Ectodermal cell (in vitro differentiated cells): Measurements from ENCODE around the gene CDK18.
A peak's percentile ranks its signal among the peaks of the same experiment; 100 is the strongest.

ENCODE experiments used
- H3K27ac ChIP-seq: 2 replicates; pipeline ENCODE4 v1.7.0; 2013; ENCODE audit warnings: mild to moderate bottlenecking, low read depth, low read length; ENCODE audit not compliant: insufficient read depth, poor library complexity, severe bottlenecking
- H3K27me3 ChIP-seq: 2 replicates; pipeline ENCODE4 v1.7.0; 2013; ENCODE audit warnings: mild to moderate bottlenecking, low read length; ENCODE audit not compliant: insufficient read depth, control insufficient read depth, poor library complexity, severe bottlenecking
- H3K36me3 ChIP-seq: one replicate; pipeline ENCODE4 v1.7.0; 2013; ENCODE audit warnings: low read length; ENCODE audit not compliant: control insufficient read depth, insufficient read depth
- H3K4me1 ChIP-seq: one replicate; pipeline ENCODE4 v1.7.0; 2013; ENCODE audit warnings: low read length; ENCODE audit not compliant: control insufficient read depth, insufficient read depth
- H3K4me3 ChIP-seq: 2 replicates; pipeline ENCODE4 v1.7.0; 2013; ENCODE audit warnings: low read depth, low read length, control low read depth; ENCODE audit not compliant: insufficient read depth
- H3K9me3 ChIP-seq: 2 replicates; pipeline ENCODE4 v1.7.0; 2013; ENCODE audit warnings: mild to moderate bottlenecking, low read length, moderate library complexity; ENCODE audit not compliant: control insufficient read depth
- WGBS, 2 experiments: methylation state at CpG; one replicate each; pipeline ENCODE4 v1.1.7; 2013; ENCODE audit warnings: missing lambda C conversion rate in 2 of 2; 5-methylcytosine and 5-hydroxymethylcytosine counted together

The CDK18 gene

GRCh38 chr1:205554026-205554811 lies 49.8 kb downstream of the CDK18 start:
- H3K36me3 ChIP-seq, result no peaks in the 10 kb centered on the region
- 93 to 96% methylated on average over 2 to 3 of the region's 3 CpGs for WGBS, 2 experiments
- H3K27ac ChIP-seq, result no peak overlapping the region
- H3K4me1 ChIP-seq, result no peaks in the 10 kb centered on the region
- H3K4me3 ChIP-seq, result no peak overlapping the region
- H3K27me3 ChIP-seq, result no peaks in the 10 kb centered on the region
- peaks cover 3% of the 10 kb centered on the region for H3K9me3 ChIP-seq

- WGBS, 2 experiments, result no CpG with 5 or more reads among the region's 1 CpG
- H3K27ac ChIP-seq, result no peak overlapping the region
- H3K4me3 ChIP-seq, result no peak overlapping the region
- H3K4me1 ChIP-seq, result no peaks in the 10 kb centered on the region
- H3K27me3 ChIP-seq, result peaks cover 14% of the 10 kb centered on the region
- no peaks in the 10 kb centered on the region for H3K36me3 ChIP-seq
- H3K9me3 ChIP-seq, result peaks cover 2% of the 10 kb centered on the region
Observed at GRCh38 chr1:205561501-205562203, 57.2 kb downstream of the CDK18 start.

GRCh38 chr1:205563927-205564441 lies 59.5 kb downstream of the CDK18 start:
- WGBS, 2 experiments, result 73 to 78% methylated on average over 5 of the region's 5 CpGs
- H3K36me3 ChIP-seq, result no peaks in the 10 kb centered on the region
- H3K9me3 ChIP-seq, result peaks cover 2% of the 10 kb centered on the region
- peaks cover 37% of the 10 kb centered on the region for H3K27me3 ChIP-seq
- no peaks in the 10 kb centered on the region for H3K4me1 ChIP-seq
- H3K4me3 ChIP-seq, result no peak overlapping the region
- no peak overlapping the region for H3K27ac ChIP-seq

- WGBS, 2 experiments, result 73 to 79% methylated on average over 3 of the region's 3 CpGs
- H3K4me1 ChIP-seq, result peaks cover 10% of the 10 kb centered on the region
- no peak overlapping the region for H3K27ac ChIP-seq
- H3K9me3 ChIP-seq, result peaks cover 2% of the 10 kb centered on the region
- no peaks in the 10 kb centered on the region for H3K36me3 ChIP-seq
- no peak overlapping the region for H3K4me3 ChIP-seq
- peaks cover 56% of the 10 kb centered on the region for H3K27me3 ChIP-seq
Observed at GRCh38 chr1:205565799-205566198, 61.3 kb downstream of the CDK18 start.

GRCh38 chr1:205567716-205568115 lies 63.2 kb downstream of the CDK18 start:
- H3K36me3 ChIP-seq, result no peaks in the 10 kb centered on the region
- H3K9me3 ChIP-seq, result no peaks in the 10 kb centered on the region
- peaks cover 71% of the 10 kb centered on the region for H3K27me3 ChIP-seq
- peaks cover 22% of the 10 kb centered on the region for H3K4me1 ChIP-seq
- 77 to 78% methylated on average over 6 of the region's 6 CpGs for WGBS, 2 experiments
- H3K27ac ChIP-seq, result no peak overlapping the region
- H3K4me3 ChIP-seq, result no peak overlapping the region

- Histone ChIP-seq H3K4me3 (no peak overlapping the region), H3K27me3 (peaks cover 71% of the 10 kb centered on the region), H3K9me3 (no peaks in the 10 kb centered on the region), H3K36me3 (no peaks in the 10 kb centered on the region), H3K4me1 (peaks cover 22% of the 10 kb centered on the region), H3K27ac (no peak overlapping the region)
- WGBS, 2 experiments, result 51 to 70% methylated on average over 5 of the region's 5 CpGs
Observed at GRCh38 chr1:205568135-205568468, 63.6 kb downstream of the CDK18 start.

GRCh38 chr1:205568469-205569361 lies 64.2 kb downstream of the CDK18 start:
- no peaks in the 10 kb centered on the region for H3K36me3 ChIP-seq
- 6 to 7% methylated on average over 90 of the region's 90 CpGs for WGBS, 2 experiments
- H3K27me3 ChIP-seq, result peaks cover 71% of the 10 kb centered on the region
- H3K4me1 ChIP-seq, result peaks cover 22% of the 10 kb centered on the region
- no peaks in the 10 kb centered on the region for H3K9me3 ChIP-seq
- H3K27ac ChIP-seq, result no peak overlapping the region
- H3K4me3 ChIP-seq, result peak overlapping the region; percentile 36

GRCh38 chr1:205569411-205570172 lies 65.1 kb downstream of the CDK18 start:
- Histone ChIP-seq H3K9me3 (no peaks in the 10 kb centered on the region), H3K4me3 (no peak overlapping the region), H3K4me1 (peaks cover 22% of the 10 kb centered on the region), H3K27ac (no peak overlapping the region), H3K27me3 (peaks cover 71% of the 10 kb centered on the region), H3K36me3 (no peaks in the 10 kb centered on the region)
- WGBS, 2 experiments, result 28 to 31% methylated on average over 21 to 22 of the region's 22 CpGs

- Histone ChIP-seq H3K9me3 (no peaks in the 10 kb centered on the region), H3K27me3 (peaks cover 71% of the 10 kb centered on the region), H3K36me3 (no peaks in the 10 kb centered on the region), H3K4me1 (peaks cover 22% of the 10 kb centered on the region), H3K27ac (no peak overlapping the region), H3K4me3 (no peak overlapping the region)
- WGBS, 2 experiments, result 82 to 88% methylated on average over 7 of the region's 7 CpGs
Observed at GRCh38 chr1:205570173-205570501, 65.7 kb downstream of the CDK18 start.
